Esophagus squamous epithelium (tissue), 5 donors: ENCODE measurements around the gene NME7. TPM values are rescaled to one million over a fixed set of nuclear protein-coding genes. Genes with fewer than 3 reads are reported as not detected.

Experiments
- DNase-seq: peaks from one replicate; lab custom pipeline; 2025; lab: John Stamatoyannopoulos, UW
- H3K27ac ChIP-seq, 4 donors: fragments of 200-600 bp; sonication (generic); one replicate each; pipeline ENCODE4 v1.5.1; 2016 to 2019; ENCODE audit warnings: mild to moderate bottlenecking in 1 of 4
- H3K27me3 ChIP-seq, 4 donors: fragments of 200-600 bp; sonication (generic); 1 replicate in 3 of 4; 2 replicates in 1 of 4; pipeline versions ENCODE4 v1.5.1 to v1.6.0; 2017 to 2021; ENCODE audit warnings: antibody characterized with exemption in 1 of 4
- H3K36me3 ChIP-seq, 3 donors: fragments of 200-600 bp; sonication (generic); one replicate each; pipeline ENCODE4 v1.5.1; 2016 to 2019
- H3K4me1 ChIP-seq, 3 donors: fragments of 200-600 bp; sonication (generic); one replicate each; pipeline ENCODE4 v1.5.1; 2017 to 2019
- H3K4me3 ChIP-seq, 4 donors: fragments of 200-600 bp; sonication (generic); 1 replicate in 3 of 4; 2 replicates in 1 of 4; pipeline ENCODE4 v1.5.1; 2016 to 2019; ENCODE audit warnings: mild to moderate bottlenecking in 2 of 4, moderate library complexity in 1 of 4
- H3K9me3 ChIP-seq, 3 donors: fragments of 200-600 bp; sonication (generic); one replicate each; pipeline ENCODE4 v1.5.1; 2016 to 2019
- CTCF ChIP-seq, 6 experiments: fragments of 450-650 bp in 4 of 6; fragments of 200-600 bp in 2 of 6; sonication (generic) in 2 of 6; IDR thresholded peaks; one replicate each; pipeline ENCODE4 v1.5.1; 2016 to 2019; ENCODE audit warnings: antibody characterized with exemption in 6 of 6, mild to moderate bottlenecking in 4 of 6, moderate library complexity in 4 of 6
- POLR2A ChIP-seq, 4 donors: fragments of 450-650 bp; IDR thresholded peaks; one replicate each; pipeline ENCODE4 v1.6.1; 2017; ENCODE audit warnings: antibody characterized with exemption in 4 of 4, mild to moderate bottlenecking in 4 of 4, moderate library complexity in 3 of 4
- WGBS, 2 donors: methylation state at CpG; one replicate each; pipeline ENCODE4 v1.1.5; 2018; 5-methylcytosine and 5-hydroxymethylcytosine counted together
- intact Hi-C: fragments of 100-400 bp; cut with DNase I; formaldehyde crosslinking; loops from one replicate; pipeline ENCODE4 v1.15.0; 2022
- total RNA-seq, 4 donors: library from RNA; depleted of rRNA; stranded (reverse); fragments of >200 nt; gene quantifications; one replicate each; pipeline ENCODE4 v1.1.0, GENCODE V29; 2016
- donor health status: DM: yes; HTN: yes; CAD: no.

NME7 gene
- total RNA-seq, 4 donors from 2014 or later: 5.7 to 10.7 (median 7.4) TPM

GRCh38 chr1:169249611-169250010, 118.0 kb downstream of the NME7 start:
- Histone ChIP-seq H3K9me3 (no peaks in the 10 kb centered on the region), H3K4me3 (no peak overlapping the region), H3K4me1 (no peaks in the 10 kb centered on the region), H3K27ac (no peak overlapping the region), H3K36me3 (no peaks in the 10 kb centered on the region), H3K27me3 (no peaks in the 10 kb centered on the region)
- intact Hi-C loops: no loop called here
- no peak for DNase-seq
- no peak for TF ChIP-seq POLR2A (IDR thresholded peaks at IDR 0.05)
- no peak for TF ChIP-seq CTCF (IDR thresholded peaks at IDR 0.05)
- 84 to 86% methylated on average over 1 of the region's 1 CpG for WGBS, 2 donors

- Histone ChIP-seq H3K36me3 (no peaks in the 10 kb centered on the region), H3K27ac (no peak overlapping the region), H3K4me3 (no peak overlapping the region), H3K9me3 (no peaks in the 10 kb centered on the region), H3K27me3 (no peaks in the 10 kb centered on the region), H3K4me1 (peaks cover 0 to 6% (median 0%) of the 10 kb centered on the region in 3 donors)
- 43 to 55% methylated on average over 1 of the region's 1 CpG for WGBS, 2 donors
- TF ChIP-seq CTCF (IDR thresholded peaks at IDR 0.05) (no peak), POLR2A (IDR thresholded peaks at IDR 0.05) (no peak)
- DNase-seq: no peak
- intact Hi-C loops: no loop called here
These were observed 121.9 kb downstream of the NME7 start for GRCh38 chr1:169245706-169246105.

GRCh38 chr1:169240449-169241232, 127.0 kb downstream of the NME7 start:
- intact Hi-C loops: no loop called here
- DNase-seq: no peak
- 15 to 25% methylated on average over 3 of the region's 3 CpGs for WGBS, 2 donors
- H3K9me3 ChIP-seq: no peaks in the 10 kb centered on the region
- H3K36me3 ChIP-seq: no peaks in the 10 kb centered on the region
- H3K27me3 ChIP-seq: no peaks in the 10 kb centered on the region
- H3K4me1 ChIP-seq: peaks cover 0 to 10% (median 0%) of the 10 kb centered on the region in 3 donors
- no peak overlapping the region for H3K27ac ChIP-seq
- H3K4me3 ChIP-seq: no peak overlapping the region
- no peak for TF ChIP-seq CTCF (IDR thresholded peaks at IDR 0.05)
- TF ChIP-seq POLR2A (IDR thresholded peaks at IDR 0.05): no peak

GRCh38 chr1:169236880-169237279, 130.7 kb downstream of the NME7 start:
- no peaks in the 10 kb centered on the region for H3K27me3 ChIP-seq
- WGBS, 2 donors: 56 to 76% methylated on average over 4 of the region's 4 CpGs
- H3K4me1 ChIP-seq: peaks cover 0 to 10% (median 0%) of the 10 kb centered on the region in 3 donors
- intact Hi-C loops: no loop called here
- no peaks in the 10 kb centered on the region for H3K9me3 ChIP-seq
- no peaks in the 10 kb centered on the region for H3K36me3 ChIP-seq
- DNase-seq: no peak
- no peak overlapping the region for H3K4me3 ChIP-seq
- H3K27ac ChIP-seq: no peak overlapping the region
- TF ChIP-seq CTCF (IDR thresholded peaks at IDR 0.05) (no peak), POLR2A (IDR thresholded peaks at IDR 0.05) (no peak)

GRCh38 chr1:169236143-169236542, 131.5 kb downstream of the NME7 start:
- DNase-seq: no peak
- H3K27ac ChIP-seq: no peak overlapping the region
- H3K4me3 ChIP-seq: no peak overlapping the region
- TF ChIP-seq POLR2A (IDR thresholded peaks at IDR 0.05): no peak
- TF ChIP-seq CTCF (IDR thresholded peaks at IDR 0.05): no peak
- intact Hi-C loops: no loop called here
- H3K27me3 ChIP-seq: no peaks in the 10 kb centered on the region
- no peaks in the 10 kb centered on the region for H3K9me3 ChIP-seq
- H3K36me3 ChIP-seq: no peaks in the 10 kb centered on the region
- 26 to 65% methylated on average over 1 of the region's 1 CpG for WGBS, 2 donors
- H3K4me1 ChIP-seq: peaks cover 0 to 9% (median 0%) of the 10 kb centered on the region in 3 donors
